ENCODE data around the gene IKBKE. TPM values are rescaled to one million over a fixed set of nuclear protein-coding genes. Genes with fewer than 3 reads are reported as not detected.

The IKBKE gene
- total and polyA plus RNA-seq, 2 donors (not counting 3 experiments of a cell fraction or from before 2014, with no cell fraction given): 17.9 to 20.7 TPM

- ChIA-PET POLR2A (no interaction called here), CTCF (interaction anchor here (0.9 to 5.1 kb wide), 2 partner anchors 8 to 17 kb away, joined by 8 to 43 read pairs; partner anchors contain the start of gene IKBKE)
- Histone ChIP-seq H3K27ac (ENCODE audit: insufficient read depth, low read depth, low read length) (no peak overlapping the region), H3K27me3 (ENCODE audit: control insufficient read depth in 2 of 2, insufficient read depth in 2 of 2, low read length in 2 of 2) (peaks cover 0 to 1% of the 10 kb centered on the region in 2 experiments), H3K36me3 (ENCODE audit: control insufficient read depth in 2 of 2, extremely low read depth in 1 of 2, insufficient read depth in 2 of 2, low read length in 2 of 2) (peaks cover 11 to 15% of the 10 kb centered on the region in 2 experiments), H2AFZ (ENCODE audit: low read depth, low read length) (no peak overlapping the region), H3K9me1 (replicated peaks; ENCODE audit: control insufficient read depth, extremely low read depth, insufficient read depth, low read length) (no peaks in the 10 kb centered on the region), H4K20me1 (replicated peaks; ENCODE audit: control insufficient read depth, extremely low read depth, insufficient read depth, low read length) (no peaks in the 10 kb centered on the region), H3K9ac (replicated peaks; ENCODE audit: extremely low read depth, insufficient read depth, low read length) (no peak overlapping the region), H3K79me2 (ENCODE audit: control insufficient read depth, insufficient read depth, low read length) (no peaks in the 10 kb centered on the region), H3K9me3 (replicated peaks; ENCODE audit: control insufficient read depth, insufficient read depth, low read length) (no peaks in the 10 kb centered on the region), H3K4me3 (replicated peaks in 1 of 3; ENCODE audit: insufficient read depth in 1 of 3, low read depth in 1 of 3, low read length in 3 of 3) (no peak overlapping the region), H3K4me2 (ENCODE audit: insufficient read depth, low read length) (no peak overlapping the region), H3K4me1 (ENCODE audit: control insufficient read depth, extremely low read depth, insufficient read depth, low read length) (peaks cover 14% of the 10 kb centered on the region)
- dilution Hi-C loops (cut with MboI; ENCODE audit: extremely low pct_ligation_motif_present, low sequenced_read_pairs) (no loop called here), intact Hi-C loops (cut with micrococcal nuclease) (no loop called here)
- TF ChIP-seq GATA2 (IDR thresholded peaks at IDR 0.05; ENCODE audit: insufficient read depth, insufficient read length, low read depth, low read length) (no peak), POLR2A (IDR thresholded peaks at IDR 0.05; ENCODE audit: low read depth, low read length) (no peak), POLR2AphosphoS5 (IDR thresholded peaks at IDR 0.05; ENCODE audit: insufficient read depth, low read depth, low read length) (no peak), JUN (IDR thresholded peaks at IDR 0.05; ENCODE audit: borderline replicate concordance, insufficient read depth, insufficient read length, low read depth) (no peak), EZH2 (IDR thresholded peaks at IDR 0.05; ENCODE audit: borderline replicate concordance, low read depth, low read length, severe bottlenecking) (no peak), CTCF (IDR thresholded peaks at IDR 0.05; ENCODE audit: extremely low read depth in 1 of 2, insufficient read depth in 1 of 2, low read depth in 1 of 2, low read length in 2 of 2) (no peak), MYC (IDR thresholded peaks at IDR 0.05; ENCODE audit: low read depth, low read length) (no peak), MAX (IDR thresholded peaks at IDR 0.05; ENCODE audit: insufficient read depth, insufficient read length) (no peak), FOS (IDR thresholded peaks at IDR 0.05; ENCODE audit: borderline replicate concordance, insufficient read depth, low read length) (no peak)
- DNase-seq (ENCODE audit: low read depth, low spot score) (no peak), FAIRE-seq (no peak)
- no TSS peak for BruUV-seq (replicated peaks)
Measured at GRCh38 chr1:206463137-206463536, 7.1 kb upstream of the IKBKE start.

Data from endothelial cell of umbilical vein (primary cell).